Measurements from ENCODE around the gene TAS2R50. TPM values are rescaled to one million over a fixed set of nuclear protein-coding genes. Genes with fewer than 3 reads are reported as not detected.

TAS2R50 gene
- total RNA-seq, 4 donors from 2014 or later, result 1.4 to 7.2 (median 3.0) TPM; not detected in 1

DNA sequence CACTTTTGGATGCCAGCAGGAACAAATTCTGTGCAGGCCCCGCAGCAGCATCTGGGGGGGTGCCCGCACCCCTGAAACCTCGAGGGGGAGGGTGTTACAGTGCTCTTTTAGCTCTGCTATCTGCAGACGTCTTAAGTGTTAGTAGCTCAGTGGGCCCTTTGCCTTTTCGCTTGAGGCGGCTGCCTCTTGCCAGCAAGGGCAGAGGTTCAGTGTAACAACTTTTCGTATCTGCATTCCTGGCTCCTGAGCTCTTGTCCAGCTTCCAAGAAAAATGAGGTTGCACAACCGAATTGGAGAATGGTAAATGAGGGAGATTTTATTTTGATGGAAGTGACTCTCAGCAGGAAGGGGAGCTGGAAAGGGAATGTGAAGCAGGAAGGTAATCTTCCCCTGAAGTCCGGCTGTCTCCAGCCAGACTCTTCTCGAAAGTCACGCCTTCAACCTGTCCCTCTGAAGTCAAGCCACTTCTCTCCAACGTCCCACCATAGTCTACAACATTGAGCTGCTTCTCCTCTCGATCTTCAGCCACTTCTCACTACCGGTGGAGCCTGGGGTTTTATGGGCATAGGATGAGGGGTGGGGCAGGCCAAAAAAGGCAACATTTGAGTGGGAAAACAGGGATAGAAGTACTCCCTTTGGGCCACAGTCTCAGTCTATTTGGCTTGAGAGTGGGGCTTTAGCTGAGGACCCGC is 17.8 kb downstream of the TAS2R50 start:
- WGBS, 2 donors (ENCODE audit: low coverage in 1 of 2), result 51 to 53% methylated on average over 6 to 11 of the region's 15 CpGs
- no peak overlapping the region for H3K27ac ChIP-seq
- ATAC-seq, result peak; percentile 55

DNA sequence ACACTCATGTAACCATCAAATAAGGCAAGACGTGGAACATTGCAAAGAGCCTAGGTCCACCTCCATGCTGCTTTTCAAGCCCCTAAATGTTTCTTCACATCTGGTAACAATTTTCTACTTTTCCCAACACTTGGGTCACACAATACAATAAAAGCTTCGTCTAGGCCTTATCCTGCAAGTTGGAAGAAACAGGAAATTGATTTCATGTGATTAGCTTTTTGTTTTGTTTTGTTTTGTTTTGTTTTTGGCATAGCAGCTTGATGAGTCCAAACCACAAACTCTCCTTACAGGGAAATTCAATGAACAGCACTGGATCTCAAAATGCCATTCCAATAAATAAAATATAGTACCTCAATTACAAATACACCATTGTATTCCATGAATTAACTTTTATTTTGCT is 19.3 kb downstream of the TAS2R50 start:
- Histone ChIP-seq H3K27me3 (no peaks in the 10 kb centered on the region), H3K4me1 (peaks cover 0 to 16% (median 0%) of the 10 kb centered on the region in 3 donors), H3K9me3 (no peaks in the 10 kb centered on the region), H3K4me3 (no peak overlapping the region), H3K27ac (no peak overlapping the region), H3K36me3 (no peaks in the 10 kb centered on the region)
- ATAC-seq, result no peak
- 63 to 88% methylated on average over 1 to 2 of the region's 2 CpGs for WGBS, 2 donors (ENCODE audit: low coverage in 1 of 2)
- TF ChIP-seq POLR2A (IDR thresholded peaks at IDR 0.05), result no peak
- TF ChIP-seq, protein P1, sequence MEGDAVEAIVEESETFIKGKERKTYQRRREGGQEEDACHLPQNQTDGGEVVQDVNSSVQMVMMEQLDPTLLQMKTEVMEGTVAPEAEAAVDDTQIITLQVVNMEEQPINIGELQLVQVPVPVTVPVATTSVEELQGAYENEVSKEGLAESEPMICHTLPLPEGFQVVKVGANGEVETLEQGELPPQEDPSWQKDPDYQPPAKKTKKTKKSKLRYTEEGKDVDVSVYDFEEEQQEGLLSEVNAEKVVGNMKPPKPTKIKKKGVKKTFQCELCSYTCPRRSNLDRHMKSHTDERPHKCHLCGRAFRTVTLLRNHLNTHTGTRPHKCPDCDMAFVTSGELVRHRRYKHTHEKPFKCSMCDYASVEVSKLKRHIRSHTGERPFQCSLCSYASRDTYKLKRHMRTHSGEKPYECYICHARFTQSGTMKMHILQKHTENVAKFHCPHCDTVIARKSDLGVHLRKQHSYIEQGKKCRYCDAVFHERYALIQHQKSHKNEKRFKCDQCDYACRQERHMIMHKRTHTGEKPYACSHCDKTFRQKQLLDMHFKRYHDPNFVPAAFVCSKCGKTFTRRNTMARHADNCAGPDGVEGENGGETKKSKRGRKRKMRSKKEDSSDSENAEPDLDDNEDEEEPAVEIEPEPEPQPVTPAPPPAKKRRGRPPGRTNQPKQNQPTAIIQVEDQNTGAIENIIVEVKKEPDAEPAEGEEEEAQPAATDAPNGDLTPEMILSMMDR (IDR thresholded peaks at IDR 0.05), result no peak
- TF ChIP-seq EP300 (IDR thresholded peaks at IDR 0.05), result no peak
- TF ChIP-seq POLR2AphosphoS5 (IDR thresholded peaks at IDR 0.05), result no peak

More for the DNA sequence above, 17.8 kb downstream of the TAS2R50 start:
- Histone ChIP-seq H3K36me3 (no peaks in the 10 kb centered on the region), H3K27me3 (no peaks in the 10 kb centered on the region), H3K4me3 (no peak overlapping the region), H3K4me1 (peaks cover 0 to 16% (median 0%) of the 10 kb centered on the region in 3 donors), H3K9me3 (no peaks in the 10 kb centered on the region)
- TF ChIP-seq POLR2A (IDR thresholded peaks at IDR 0.05), result no peak
- TF ChIP-seq POLR2AphosphoS5 (IDR thresholded peaks at IDR 0.05), result peak; percentile 32

DNA sequence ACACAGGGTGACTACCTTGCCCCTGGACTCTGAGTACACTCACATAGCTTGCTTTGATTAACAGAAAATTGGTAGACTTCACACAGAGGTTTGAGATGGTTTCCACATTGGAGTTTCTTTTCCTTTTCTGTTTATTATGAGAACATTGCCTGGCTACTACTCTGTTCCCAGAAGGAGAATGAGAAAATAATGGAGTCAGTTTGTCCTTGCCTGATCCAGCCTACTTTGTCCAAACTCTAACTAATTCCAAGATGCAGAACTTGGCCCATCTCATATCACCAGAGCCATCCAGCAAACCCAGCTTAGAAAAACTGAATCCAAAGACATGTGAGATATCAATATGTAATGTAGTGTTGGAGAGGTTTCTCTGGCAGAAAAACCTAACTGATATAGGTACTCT is 20.4 kb downstream of the TAS2R50 start:
- Histone ChIP-seq H3K27ac (no peak overlapping the region), H3K36me3 (no peaks in the 10 kb centered on the region), H3K4me1 (peaks cover 0 to 16% (median 0%) of the 10 kb centered on the region in 3 donors), H3K27me3 (no peaks in the 10 kb centered on the region), H3K4me3 (no peak overlapping the region), H3K9me3 (no peaks in the 10 kb centered on the region)
- TF ChIP-seq POLR2AphosphoS5 (IDR thresholded peaks at IDR 0.05) (no peak), POLR2A (IDR thresholded peaks at IDR 0.05) (no peak), EP300 (IDR thresholded peaks at IDR 0.05) (no peak)
- TF ChIP-seq, protein P1 (IDR thresholded peaks at IDR 0.05), result no peak
- ATAC-seq, result no peak

DNA sequence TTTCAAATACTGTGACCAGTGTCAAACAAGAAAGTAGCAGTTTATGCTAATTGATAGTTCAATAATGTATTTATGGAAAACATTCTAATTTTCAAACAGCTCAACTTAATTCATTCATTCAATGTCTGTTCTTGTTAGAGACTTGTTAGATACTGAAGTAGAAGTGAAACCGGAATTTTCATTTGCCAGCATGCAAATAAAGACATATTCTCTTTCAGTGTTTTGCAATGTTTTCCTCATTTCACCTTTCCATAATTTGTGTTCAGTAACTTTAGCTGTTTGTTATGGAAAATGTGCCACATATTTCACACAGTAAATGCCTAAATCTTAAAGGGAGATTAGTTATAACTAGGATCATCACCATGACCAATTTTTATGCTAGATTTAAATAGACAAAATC is 21.2 kb downstream of the TAS2R50 start:
- H3K4me3 ChIP-seq, result no peak overlapping the region
- H3K9me3 ChIP-seq, result no peaks in the 10 kb centered on the region
- no peaks in the 10 kb centered on the region for H3K27me3 ChIP-seq
- no peaks in the 10 kb centered on the region for H3K36me3 ChIP-seq
- H3K27ac ChIP-seq, result no peak overlapping the region
- no peak for ATAC-seq
- peaks cover 0 to 16% (median 0%) of the 10 kb centered on the region in 3 donors for H3K4me1 ChIP-seq
- TF ChIP-seq POLR2A (IDR thresholded peaks at IDR 0.05) (no peak), EP300 (IDR thresholded peaks at IDR 0.05) (no peak), POLR2AphosphoS5 (IDR thresholded peaks at IDR 0.05) (no peak)
- TF ChIP-seq, protein P1 (IDR thresholded peaks at IDR 0.05), result no peak
- 85 to 94% methylated on average over 1 of the region's 1 CpG for WGBS, 2 donors (ENCODE audit: low coverage in 1 of 2)

DNA sequence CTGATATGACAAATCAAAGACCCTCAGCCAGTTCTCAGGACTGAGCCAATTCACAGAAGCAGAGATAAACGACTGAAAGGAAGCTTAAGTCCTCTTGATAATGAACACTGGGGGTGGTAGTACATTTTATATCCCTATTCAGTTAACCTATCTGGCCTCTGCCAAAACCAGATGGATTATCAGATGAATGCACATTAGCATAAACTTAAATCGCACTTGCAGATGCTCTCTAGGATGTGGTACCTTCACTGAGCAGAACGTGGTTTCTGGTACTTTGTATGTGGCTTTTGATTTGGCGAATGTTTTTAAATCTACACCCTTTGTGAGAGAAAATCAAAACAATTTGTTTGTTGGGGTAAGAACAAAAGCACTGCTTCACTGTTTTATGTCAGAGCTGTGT is 26.5 kb downstream of the TAS2R50 start:
- Histone ChIP-seq H3K36me3 (peaks cover 0 to 5% of the 10 kb centered on the region in 2 donors), H3K27ac (no peak overlapping the region), H3K4me3 (no peak overlapping the region), H3K27me3 (no peaks in the 10 kb centered on the region), H3K9me3 (peaks cover 0 to 14% (median 0%) of the 10 kb centered on the region in 3 donors), H3K4me1 (no peaks in the 10 kb centered on the region)
- no peak for ATAC-seq
- 67 to 93% methylated on average over 3 to 4 of the region's 4 CpGs for WGBS, 2 donors (ENCODE audit: low coverage in 1 of 2)
- TF ChIP-seq, protein P1 (IDR thresholded peaks at IDR 0.05), result no peak
- TF ChIP-seq EP300 (IDR thresholded peaks at IDR 0.05) (no peak), POLR2AphosphoS5 (IDR thresholded peaks at IDR 0.05) (no peak), POLR2A (IDR thresholded peaks at IDR 0.05) (no peak)

Data from gastroesophageal sphincter (tissue), 4 donors.